HS-27A (cell line): ENCODE measurements around the gene PCSK4.
"Not testable (repeated sequence)": the region's sequence is repeated elsewhere in the genome, so short reads cannot be mapped to it uniquely, and the experiment has no call there.

Experiments
- DNase-seq: peaks from one replicate; pipeline ENCODE4 v3.0.0-alpha.2; 2012; ENCODE audit warnings: low read depth, missing footprints

Gene PCSK4

GRCh38 chr19:1490311-1491113, at the start of gene PCSK4:
Gene PCSK4, minus strand, starts transcription at chr19:1490350. Its CDS starts 4 bp downstream, at chr19:1490346.
- DNase-seq, result peak; percentile 93

DNA sequence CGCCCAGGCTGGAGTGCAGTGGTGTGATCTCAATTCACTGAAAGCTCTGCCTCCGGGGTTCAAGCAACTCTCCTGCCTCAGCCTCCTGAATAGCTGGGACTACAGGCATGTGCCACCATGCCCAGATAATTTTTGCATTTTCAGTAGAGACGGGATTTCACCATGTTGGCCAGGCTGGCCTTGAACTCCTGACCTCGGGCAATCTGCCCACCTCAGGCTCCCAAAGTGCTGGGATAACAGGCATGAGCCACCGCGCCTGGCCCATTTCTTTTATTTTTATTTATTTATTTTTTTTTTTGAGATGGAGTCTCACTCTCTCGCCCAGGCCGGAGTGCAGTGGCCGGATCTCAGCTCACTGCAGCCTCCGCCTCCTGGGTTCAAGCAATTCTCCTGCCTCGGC, 49.6 kb upstream of the PCSK4 start:
- not testable (repeated sequence) for DNase-seq

DNA sequence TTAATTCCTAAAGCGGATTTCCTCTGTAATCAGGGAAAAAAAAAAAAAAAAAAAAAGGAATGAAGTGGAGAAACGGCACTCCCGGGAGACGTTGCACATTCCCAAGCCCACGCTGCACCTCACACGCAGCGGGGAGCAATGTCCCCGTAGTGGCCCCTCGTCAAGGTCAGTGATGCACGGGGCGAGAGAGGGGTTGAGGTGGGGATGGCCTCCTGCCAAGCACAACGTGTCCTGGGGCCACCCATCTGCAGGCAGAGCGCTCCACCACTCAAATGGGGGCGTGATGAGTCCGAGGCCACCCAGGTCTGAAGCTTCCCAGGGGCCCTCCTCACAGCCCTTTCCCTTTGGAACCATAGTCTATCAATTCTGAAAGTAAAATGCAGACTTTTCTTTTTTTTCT, 48.8 kb upstream of the PCSK4 start:
- no peak for DNase-seq

GRCh38 chr19:1535699-1536098, 45.5 kb upstream of the PCSK4 start:
- DNase-seq, result not testable (repeated sequence)

- no peak for DNase-seq
Observed at GRCh38 chr19:1534972-1535371, 44.8 kb upstream of the PCSK4 start.

- DNase-seq, result no peak
Observed at GRCh38 chr19:1533510-1534150, 43.5 kb upstream of the PCSK4 start.

DNA sequence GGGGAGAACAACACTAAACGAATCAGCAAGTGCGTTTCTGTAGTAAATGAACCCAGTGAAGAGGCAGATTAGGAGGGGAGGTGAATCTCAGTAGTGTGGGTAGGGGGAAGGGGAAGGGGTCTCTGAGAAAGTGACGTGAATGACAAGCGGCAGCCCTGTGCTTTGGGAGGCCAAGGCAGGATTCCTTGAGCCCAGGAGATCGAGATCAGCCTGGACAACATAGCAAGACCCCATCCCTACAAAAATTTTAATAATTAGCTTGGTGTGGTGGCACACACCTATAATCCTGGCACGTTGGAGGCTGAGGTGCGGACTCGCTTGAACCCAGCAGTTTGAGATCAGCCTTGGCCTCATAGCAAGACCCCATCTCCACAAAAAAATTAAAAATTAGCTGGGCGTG, 41.9 kb upstream of the PCSK4 start:
- no peak for DNase-seq

GRCh38 chr19:1531587-1531986, 41.4 kb upstream of the PCSK4 start:
- no peak for DNase-seq

DNA sequence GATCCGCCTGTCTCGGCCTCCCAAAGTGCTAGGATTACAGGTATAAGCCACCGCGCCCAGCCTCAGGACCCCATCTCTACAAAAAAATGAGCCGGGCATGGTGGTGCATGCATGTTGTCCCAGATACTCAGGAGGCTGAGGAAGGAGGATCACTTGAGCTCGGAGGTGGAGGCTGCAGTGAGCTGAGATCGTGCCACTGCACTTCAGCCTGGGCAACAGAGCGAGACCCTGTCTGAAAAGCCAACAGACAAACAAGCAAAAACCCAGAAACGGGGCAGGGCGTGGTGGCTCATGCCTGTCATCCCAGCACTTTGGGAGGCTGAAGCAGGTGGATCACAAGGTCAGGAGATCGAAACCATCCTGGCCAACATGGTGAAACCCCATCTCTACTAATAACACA, 40.7 kb upstream of the PCSK4 start:
- DNase-seq, result not testable (repeated sequence)

DNA sequence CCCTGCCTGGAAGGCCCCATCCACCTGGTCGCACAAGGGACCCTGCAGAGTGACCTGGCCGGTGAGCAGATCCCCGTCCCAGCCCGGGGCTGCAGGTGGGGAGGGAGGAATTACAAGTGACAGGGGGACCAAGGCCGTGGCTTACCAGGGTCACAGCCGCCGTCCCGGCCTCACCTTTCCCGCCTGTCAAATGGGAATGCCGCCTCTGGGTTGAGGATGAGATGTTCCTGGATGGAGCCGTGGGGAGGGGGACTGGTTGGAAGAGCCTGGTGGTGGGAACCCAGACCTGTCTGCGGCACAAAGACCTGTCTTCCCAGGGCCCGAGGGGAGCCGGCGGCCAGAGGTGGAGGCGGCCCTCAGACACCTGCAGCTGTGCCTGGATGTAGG, 39.3 kb upstream of the PCSK4 start:
- no peak for DNase-seq

DNA sequence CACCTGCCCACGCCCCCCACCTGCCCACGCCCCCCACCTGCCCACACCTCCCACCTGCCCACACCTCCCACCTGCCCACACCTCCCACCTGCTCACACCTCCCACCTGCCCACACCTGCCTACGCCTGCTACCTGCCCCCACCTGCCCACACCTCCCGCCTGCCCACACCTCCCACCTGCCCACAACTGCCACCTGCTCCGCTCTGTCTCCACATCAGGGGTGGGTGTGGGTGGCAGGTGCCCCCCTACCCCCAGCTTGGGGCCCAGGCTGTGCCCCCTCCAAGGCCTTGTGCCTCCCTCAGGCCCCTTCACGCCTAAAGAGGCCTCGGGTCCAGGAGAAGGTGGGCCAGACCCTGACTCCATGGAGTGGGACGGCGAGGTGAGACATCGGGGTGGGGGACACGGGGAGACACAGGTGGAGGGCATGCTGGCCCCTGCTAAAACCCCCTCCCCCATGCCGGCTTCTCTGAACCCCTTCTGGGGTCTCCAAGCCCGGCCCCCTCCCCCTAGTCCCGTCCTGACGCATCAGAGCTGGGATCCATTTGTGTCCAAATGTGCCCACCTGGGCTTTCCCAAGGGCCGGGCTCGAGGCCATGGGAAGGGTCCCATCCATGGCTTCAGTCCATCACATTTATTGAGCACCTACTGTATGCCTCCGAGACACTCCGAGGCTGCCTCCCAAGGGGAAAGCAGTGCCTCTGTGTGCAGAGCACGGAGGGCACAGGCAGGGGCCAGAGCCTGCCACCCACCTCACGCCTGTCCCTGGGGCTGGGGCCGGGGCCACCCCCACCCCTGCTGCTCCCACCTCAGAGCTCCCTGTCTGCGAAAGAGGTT, 38.7 kb upstream of the PCSK4 start:
- no peak for DNase-seq

GRCh38 chr19:1527650-1528309, 37.6 kb upstream of the PCSK4 start:
- DNase-seq, result no peak

DNA sequence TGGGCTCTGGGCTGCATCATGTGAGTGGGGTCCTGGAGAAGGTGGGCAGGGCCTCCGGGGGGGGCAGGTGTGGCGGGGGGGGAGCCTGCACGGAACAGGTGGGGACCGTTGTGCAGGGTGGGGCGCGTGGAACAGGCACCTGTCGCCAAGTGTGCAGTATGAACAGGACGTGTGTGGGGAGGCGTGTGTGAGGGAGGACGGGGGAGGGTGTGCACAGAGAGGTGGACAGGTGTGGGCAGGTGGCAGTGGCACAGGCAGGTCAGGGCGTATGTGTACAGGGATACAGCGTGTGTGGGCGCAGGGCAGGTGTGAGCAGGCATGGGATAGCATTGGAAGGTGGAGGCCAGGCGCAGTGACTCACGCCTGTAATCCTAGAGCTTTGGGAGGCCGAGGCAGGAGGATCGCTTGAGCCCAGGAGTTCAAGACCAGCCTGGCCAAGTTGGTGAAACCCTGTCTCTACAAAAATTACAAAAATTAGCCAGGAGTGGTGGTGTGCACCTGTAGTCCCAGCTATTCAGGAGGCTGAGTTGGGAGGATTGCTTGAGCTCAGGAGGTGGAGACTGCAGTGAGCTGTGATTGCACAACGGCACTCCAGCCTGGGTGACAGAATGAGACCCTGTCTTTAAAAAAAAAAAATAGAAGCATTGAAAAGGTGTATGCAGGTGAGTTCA, 37.0 kb upstream of the PCSK4 start:
- no peak for DNase-seq

DNA sequence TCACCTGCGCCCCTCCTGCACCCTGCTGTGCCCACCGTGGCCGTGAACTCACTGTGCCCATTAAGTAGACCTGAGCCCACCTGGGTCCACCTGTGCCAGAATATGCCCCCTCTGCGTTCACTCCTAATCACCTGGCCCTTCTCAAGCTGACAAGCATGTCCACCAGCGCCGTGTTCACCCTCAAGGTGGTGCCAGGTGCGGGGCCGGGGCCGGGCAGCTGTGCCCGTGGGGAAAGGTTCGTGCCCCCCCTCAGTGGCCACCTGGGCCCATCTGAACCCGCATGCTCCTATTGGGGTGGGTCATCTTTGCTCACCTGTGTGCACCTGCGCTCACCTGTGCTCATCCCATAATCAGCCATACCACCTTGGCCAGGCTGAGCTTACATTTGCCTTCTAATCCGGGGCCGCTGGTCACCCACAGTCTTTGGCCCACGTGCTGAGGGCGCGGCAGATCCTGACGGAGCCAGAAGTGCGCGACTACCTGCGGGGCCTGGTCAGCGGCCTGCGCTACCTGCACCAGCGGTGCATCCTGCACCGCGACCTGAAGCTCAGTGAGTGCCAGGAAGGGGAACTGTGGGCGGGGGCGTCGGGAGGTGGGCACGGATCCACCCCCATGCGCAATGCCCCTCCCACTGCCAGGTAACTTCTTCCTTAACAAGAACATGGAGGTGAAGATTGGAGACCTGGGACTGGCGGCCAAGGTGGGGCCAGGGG, 36.1 kb upstream of the PCSK4 start:
- DNase-seq, result no peak

- no peak for DNase-seq
Observed at GRCh38 chr19:1525343-1525742, 35.2 kb upstream of the PCSK4 start.

GRCh38 chr19:1524972-1525325, 34.8 kb upstream of the PCSK4 start:
- no peak for DNase-seq

- no peak for DNase-seq
Observed at GRCh38 chr19:1524287-1524971, 34.3 kb upstream of the PCSK4 start.

GRCh38 chr19:1523412-1524286, 33.5 kb upstream of the PCSK4 start, which contains the start of gene PLK5:
Gene PLK5, plus strand, starts transcription at chr19:1524077. Its CDS starts 2,920 bp downstream, at chr19:1526997.
- DNase-seq, result no peak

DNA sequence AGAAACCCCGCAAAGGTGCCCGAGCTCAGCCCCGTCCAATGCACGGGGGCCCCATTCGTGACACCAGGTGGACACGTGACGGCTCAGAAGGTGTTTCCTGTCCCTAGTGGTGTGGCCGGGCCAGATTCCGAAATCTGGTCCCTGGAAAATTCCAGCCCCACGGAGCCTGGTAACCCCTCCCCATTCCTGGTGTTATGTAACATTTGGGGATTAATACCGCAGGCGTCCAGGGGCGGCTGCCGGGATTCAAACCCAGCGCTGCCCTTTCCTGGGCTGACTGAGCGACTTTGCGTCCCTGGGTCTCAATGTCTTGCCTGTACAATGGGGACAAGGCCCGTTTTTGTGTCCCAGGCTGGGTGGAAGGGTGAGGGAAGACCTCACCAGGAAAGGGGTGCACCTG, 32.7 kb upstream of the PCSK4 start:
- no peak for DNase-seq
